NCI-H748 (cell line): ENCODE results near the gene PTPRN2.
"Not testable (repeated sequence)": the region's sequence is repeated elsewhere in the genome, so short reads cannot be mapped to it uniquely, and the experiment has no call there.

Experiments used
- DNase-seq: peaks from one replicate; lab custom pipeline; 2025; ENCODE audit not compliant: unreplicated experiment; lab: John Stamatoyannopoulos, UW

The PTPRN2 gene

DNA sequence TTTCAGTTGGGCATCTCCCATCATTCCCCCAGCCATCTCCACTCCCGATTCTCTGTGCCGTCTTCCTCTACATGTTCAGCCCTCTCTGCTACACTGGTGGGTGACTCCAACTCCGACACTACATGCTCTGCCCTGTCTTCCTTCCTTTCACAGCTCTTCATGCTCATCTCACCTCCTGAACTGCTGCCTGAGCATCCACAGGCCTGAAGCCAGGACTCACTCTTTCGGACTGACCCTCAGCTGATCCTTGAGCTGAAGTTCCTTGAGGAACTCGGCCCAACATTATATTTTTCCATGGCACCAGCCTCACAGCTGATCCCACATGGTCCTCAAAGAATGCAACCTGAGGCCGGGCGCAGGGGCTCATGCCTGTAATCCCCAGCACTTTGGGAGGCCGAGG lies 538.4 kb downstream of the PTPRN2 start:
- no peak for DNase-seq

DNA sequence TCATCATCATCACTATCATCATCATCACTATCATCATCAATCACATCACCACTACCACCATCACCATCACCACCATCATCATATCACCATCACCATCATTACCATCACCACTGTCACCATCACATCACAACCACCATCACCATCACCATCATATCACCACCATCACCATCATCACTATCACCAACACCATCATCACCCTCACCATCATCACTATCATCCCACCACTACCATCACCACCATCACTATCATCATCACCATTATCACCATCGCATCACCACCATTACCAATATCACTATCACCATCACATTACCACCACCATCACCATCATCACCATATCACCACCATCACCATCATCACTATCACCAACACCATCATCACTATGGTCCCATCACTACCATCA lies 539.1 kb downstream of the PTPRN2 start:
- no peak for DNase-seq

DNA sequence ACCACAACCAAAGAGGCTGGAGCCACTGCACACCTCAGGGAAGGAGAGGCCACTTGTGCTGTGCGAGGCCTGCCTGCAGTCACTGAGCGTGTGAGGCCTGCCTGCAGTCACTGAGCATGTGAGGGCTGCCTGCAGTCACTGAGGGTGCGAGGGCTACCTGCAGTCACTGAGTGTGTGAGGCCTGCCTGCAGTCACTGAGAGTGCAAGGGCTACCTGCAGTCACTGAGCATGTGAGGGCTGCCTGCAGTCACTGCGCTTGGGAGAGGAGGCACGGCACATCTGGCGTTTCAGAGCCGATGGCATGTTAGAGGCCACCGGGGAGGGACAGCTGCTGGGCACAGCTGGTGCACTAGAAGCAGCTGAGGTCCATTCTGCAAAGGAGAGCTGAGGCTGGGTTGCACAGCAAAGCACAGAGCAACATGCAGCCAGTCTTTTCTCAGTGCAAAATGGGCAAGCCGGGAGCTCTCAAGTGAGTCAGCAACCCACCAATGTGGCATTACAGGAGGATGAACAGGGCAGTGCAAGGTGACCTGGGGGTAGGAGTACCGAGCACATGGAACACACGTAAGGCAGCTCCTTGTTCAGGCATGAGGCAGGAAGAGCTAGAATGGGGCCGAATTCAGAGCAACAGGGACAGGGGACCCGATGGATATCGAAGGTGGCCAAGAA lies 540.1 kb downstream of the PTPRN2 start:
- no peak for DNase-seq

DNA sequence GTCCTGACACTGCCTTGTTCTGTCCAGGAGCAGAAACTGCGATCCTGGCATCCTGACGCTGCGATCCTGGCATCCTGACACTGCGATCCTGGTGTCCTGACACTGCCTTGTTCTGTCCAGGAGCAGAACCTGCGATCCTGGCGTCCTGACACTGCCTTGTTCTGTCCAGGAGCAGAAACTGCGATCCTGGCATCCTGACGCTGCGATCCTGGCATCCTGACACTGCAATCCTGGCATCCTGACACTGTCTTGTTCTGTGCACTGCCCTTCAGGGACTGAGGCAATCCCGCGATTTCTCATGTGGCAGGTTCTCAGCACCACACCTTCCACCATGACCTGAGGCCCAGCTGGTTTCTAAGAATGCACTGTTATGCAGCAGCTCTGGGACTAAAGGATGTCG lies 541.4 kb downstream of the PTPRN2 start:
- not testable (repeated sequence) for DNase-seq

DNA sequence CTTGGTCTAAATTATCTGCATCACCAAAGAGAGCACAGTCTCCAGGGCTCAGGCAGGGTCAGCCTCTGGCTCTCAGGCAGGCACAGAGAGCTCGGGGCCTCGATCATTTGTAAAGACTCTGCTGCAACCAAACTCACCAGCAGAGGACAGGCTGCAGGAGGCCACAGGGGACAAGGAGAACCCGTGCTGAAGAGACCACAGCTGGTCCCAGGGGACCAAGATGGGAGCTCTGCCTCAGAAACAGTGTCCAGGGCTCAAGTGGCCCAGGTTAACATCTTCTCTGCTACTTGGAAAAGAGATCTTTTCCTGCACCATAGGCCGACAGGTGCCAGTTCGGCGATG lies 543.2 kb downstream of the PTPRN2 start:
- no peak for DNase-seq

DNA sequence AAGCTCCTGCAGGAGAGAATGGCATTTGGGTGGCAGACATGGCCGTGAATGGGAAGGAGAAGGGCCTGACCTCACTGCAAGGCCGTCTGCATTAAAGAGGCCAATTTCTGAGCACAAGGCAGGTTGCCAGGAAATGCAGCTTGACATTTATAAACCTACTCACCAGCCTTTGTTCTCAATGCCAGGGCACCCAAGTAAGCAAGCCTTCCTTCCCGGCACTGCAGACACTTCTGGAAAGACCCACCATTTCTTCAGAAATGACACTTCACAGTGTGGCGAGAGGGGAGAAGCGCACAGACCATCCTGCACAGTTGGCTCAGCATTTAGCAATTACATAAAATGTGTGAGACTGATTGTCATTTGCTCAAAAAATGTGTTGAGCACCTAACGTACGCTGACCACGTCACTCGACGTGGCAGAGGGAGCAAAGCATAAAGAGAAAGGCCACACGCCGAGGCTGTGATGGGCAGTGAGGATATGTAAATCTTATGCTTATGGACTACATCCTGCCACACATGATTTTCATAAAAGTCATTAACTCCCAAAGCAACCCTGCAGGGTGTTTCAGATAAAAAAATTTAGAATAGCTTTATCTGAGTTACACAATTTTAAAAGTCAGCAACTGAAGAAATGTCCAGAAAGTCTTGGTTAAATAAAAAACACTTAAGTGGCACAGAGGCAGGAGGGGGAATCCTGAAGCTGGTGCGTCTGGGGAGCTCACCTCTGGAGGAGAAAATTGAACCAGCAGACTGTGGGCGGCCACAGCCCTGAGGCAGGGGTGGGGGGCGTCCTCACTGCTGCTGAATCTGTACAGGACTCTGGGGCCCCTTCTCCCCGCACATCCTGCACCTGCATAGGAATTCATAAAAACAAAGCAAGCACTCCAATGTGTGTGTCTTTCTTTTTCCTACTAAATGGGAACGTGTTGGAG lies 543.8 kb downstream of the PTPRN2 start:
- DNase-seq = no peak

DNA sequence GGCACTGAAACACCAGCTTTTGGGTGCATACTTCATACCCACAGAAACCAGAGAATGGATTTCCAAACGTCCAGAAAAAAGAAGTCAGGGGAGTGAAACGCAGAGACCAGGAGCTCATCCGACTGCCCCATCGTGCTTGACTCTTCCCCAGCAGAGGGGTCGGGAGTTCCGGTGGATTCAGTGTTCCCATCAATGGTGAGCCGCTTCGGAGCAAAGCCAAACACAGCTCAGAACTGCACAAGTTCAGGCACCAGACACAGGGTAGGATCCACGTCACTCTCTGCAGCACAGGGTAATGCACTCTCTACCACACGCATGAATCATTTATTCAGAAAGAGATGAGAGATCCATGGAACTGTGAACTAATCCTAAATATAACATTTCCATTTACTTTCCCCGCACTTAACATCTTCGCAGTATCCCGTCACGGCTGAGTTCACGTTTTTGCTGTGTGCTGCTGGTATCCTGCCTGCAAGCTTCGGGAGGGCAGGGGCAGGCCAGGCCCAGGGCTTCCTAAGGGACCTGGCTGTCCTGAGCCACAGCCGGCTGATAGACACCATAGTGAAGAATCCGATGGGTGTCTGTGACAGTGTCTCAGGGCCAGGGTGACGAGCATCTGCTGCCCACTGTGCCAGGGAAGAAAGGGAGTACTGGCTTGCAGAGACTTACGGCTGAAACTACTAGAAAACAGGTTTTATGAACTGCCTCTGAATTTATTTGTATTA lies 545.3 kb downstream of the PTPRN2 start:
- DNase-seq = no peak

DNA sequence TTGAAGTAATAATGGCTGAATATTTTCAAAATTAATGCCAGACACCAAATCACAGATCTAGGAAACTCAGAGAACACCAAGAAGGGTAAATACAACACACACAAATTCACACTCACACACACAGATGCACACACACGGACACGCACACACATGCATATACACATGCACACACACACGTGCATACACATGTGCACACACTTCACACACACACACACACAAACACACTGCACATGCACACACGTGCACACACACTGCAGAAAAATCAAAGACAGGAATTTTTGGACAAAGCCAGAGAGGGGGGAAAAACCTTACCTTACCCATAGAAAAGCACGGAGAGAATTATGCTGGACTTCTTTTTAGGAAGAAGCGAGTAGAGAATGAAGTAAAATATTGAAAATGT lies 547.4 kb downstream of the PTPRN2 start:
- DNase-seq = no peak

DNA sequence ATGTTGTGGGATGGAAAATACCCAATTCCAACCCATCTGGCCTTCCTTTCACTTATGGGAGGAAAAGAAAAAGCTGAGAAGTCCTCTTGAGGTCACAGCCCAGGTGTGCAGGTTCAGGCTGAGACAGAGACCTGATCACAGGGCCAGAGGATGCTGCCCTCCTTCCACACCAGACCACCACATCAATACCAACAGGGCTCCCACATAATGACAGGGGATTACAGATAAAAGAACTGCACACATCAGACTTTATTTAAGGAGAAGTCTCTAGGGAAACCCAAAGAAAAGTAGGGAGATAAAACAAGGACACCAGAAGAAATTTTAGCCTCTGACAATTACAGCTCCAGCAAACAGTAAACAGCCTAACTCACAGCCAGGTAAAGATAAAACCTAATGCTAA lies 548.4 kb downstream of the PTPRN2 start:
- DNase-seq = no peak

DNA sequence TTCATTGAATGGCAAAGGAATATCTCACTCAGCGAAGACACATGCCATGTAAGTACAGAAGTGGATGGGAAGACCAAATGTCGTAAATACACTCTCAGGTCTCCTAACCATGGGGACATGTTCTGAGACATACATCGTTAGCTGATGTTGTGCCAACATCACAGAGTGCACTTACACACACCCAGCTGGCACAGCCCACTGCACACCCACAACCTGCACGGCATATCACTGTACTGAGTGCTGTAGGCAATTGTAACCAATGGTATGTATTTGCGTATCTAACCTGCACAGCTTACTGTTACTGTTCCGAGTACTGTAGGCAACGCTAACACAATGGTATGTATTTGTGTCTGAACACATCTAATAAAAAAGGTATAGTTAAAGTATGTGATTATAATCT lies 550.4 kb downstream of the PTPRN2 start:
- DNase-seq = no peak

DNA sequence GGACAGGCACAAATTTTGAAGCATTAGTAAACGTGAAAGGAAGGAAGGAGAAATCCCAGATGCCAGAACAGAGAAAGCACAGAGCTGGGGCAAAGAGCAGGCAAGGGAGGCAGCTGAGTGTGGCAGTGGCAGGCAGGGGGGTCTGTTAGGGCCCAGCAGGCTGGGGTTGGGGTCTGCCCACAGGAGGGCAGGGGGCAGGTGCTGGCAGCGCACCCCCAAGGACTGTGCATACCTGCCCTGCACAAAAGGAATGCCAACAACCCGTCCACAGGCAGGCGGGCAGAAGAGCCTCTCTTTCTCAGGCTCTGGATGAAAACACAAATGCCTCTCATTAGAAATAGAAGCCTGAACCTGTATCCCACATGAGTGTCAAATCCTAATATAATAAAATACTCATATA lies 552.3 kb downstream of the PTPRN2 start:
- no peak for DNase-seq

DNA sequence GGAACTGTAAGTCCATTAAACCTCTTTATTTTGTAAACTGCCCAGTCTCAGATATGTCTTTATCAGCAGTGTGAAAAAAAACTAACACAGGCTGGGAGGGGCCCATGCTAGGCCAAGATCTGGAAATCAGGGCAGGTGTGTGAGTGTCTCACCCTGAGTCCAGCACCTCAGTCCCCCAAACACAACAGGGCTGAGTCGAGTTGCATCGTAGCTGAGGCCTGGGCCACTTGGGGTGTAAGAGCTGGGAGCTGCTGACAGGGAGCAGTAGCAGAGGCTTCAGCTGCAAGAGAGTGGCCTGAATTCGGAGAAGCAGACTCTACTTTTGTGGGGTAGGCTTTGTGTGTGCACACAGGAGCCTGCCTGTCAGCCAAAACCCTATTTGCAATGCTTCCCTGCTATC lies 553.1 kb downstream of the PTPRN2 start:
- no peak for DNase-seq

DNA sequence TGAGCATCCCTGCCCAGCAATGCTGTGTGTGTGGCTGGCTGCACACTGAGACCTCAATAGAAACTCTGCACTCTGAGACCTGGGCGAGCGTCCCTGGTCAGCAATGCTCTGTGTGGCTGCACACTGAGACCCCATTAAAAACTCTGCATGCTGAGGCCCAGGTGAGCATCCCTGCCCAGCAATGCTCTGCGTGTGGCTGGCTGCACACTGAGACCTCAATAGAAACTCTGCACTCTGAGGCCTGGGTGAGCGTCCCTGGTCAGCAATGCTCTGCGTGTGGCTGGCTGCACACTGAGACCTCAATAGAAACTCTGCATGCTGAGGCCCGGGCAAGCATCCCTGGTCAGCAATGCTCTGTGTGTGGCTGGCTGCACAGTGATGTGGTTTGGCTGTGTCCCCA lies 553.7 kb downstream of the PTPRN2 start:
- DNase-seq = not testable (repeated sequence)

DNA sequence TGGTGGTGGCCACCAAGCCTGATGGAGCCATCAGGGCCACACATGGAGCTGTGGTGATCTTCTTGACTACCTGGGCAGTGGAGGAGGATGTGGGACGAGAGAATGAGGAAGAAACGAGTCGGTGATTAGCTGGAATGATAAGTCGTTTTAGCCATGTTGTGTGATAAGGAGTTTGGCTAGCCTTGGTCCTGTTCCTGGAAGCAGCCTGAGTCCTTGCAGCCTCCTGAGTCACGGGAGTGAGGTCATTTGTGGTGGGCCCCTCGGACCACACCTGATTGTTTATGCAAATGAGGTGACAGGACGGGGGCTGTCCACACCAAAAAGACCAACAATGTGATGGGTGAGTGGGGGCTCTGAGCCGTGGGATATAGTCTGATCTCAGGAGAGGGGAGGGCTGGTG lies 554.4 kb downstream of the PTPRN2 start:
- DNase-seq = no peak

DNA sequence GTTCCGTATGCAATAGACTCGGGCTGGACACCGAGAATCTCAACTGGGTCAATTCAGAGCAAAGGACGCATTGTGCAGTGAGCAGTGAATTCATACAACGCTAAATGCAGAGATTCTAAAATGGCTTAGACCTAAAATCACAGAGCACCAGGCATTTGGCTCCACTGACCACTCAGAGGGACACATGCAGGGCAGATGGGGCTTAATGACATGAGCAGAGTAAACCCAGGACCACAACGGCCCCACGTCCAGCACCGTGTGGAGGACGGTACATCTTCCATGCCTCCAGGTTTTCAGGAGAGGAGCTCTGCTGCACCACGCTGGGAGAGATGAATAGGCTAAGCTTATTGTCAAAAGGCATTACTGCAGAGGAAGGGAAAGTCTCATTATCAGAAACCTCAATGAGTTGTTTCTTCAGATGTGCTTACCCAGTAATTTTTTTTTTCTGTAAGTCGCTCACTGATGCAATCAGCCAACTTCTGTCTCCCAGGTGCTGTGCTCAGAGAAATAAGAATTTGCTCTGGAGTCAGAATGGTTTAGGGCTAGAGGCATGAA lies 555.0 kb downstream of the PTPRN2 start:
- DNase-seq = no peak

DNA sequence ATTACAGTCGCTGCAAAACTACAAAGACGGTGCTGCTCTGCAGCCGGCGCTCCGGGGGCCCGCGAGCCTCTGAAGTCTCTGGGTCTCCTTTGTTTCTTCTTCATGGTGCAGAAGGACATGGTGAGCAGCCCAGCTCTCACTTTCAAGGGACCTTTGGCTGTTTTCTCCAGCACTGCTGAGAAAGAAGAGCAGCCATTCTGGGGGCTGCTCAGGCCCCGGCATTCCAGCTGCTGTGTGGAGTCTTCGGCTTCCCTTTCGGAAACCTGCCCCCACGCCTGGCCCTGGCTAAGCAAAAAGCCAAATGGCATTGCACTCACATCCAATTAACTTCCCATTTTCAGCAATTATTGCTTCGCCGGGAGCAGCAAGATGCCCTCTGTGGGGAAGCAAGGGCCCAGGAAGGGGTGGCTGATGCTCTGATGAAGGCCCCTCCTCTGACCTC lies 555.7 kb downstream of the PTPRN2 start:
- peak; percentile 60 for DNase-seq

DNA sequence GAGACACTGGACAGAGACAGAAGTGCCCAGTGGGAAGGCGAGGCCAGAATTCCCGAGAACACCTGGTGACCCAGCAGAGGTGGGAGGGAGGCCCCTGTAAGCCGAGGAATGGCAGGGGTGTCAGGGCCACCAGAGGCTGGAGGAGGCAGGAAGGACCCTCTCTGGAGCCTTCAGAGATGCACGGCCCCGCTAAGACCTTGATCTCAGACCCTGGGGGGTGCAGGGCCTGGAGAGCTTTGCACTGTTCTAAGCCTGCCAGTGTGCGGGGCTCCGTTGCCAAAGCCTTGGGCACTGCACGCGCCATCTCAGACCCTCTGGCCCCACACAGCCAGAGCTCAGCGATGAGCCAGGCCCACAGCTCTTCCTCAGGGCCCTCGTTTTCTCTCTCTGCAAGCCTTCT lies 557.1 kb downstream of the PTPRN2 start:
- DNase-seq = no peak

DNA sequence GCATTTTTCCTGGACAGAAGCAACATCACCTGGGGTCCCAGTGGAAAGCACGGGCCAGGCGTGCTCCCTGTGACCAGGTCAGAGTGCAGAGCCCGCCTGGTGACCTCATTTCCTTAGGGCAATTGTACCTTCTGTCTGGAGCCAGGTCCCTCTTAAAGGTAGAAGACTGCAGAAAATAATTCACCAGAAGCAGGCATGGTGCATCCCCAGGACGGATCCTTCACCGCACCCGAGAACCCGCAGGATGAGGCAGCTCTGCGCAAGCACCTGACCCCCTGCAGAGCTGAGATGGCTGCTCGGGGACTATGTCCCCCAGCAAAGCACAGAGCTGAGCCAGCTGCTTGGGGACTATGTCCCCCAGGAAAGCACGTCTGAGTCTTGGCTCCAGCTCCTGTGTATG lies 557.6 kb downstream of the PTPRN2 start:
- peak; percentile 53 for DNase-seq

DNA sequence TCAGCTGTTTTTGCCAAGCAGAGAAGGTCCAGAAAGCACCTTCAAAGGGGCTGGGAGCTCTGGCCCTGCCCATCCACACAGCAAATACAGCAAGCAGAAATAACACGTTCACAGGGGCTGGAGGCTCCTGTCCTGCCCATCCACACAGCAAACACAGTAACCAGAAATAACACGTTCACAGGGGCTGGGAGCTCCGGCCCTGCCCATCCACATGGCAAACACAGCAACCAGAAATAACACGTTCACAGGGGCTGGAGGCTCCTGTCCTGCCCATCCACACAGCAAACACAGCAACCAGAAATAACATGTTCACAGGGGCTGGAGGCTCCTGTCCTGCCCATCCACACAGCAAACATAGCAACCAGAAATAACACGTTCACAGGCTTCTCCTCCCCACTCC lies 558.1 kb downstream of the PTPRN2 start:
- DNase-seq = peak; percentile 95

DNA sequence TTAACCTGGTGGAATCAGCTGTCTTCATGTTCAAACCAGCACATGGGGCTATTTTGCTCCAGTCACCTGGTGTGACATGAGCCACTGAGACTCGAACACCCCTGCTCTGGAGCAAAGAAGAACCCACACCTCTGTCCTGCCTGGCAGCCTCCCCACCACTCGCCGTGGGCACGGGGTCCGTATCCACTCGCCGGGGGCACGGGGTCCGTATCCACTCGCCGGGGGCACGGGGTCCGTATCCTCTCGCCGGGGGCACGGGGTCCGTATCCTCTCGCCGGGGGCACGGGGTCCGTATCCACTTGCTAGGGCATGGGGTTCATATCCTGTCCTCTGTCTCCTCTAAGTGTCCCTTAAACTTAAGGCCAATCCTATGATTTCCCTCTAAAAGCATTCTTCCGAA lies 558.7 kb downstream of the PTPRN2 start:
- no peak for DNase-seq

DNA sequence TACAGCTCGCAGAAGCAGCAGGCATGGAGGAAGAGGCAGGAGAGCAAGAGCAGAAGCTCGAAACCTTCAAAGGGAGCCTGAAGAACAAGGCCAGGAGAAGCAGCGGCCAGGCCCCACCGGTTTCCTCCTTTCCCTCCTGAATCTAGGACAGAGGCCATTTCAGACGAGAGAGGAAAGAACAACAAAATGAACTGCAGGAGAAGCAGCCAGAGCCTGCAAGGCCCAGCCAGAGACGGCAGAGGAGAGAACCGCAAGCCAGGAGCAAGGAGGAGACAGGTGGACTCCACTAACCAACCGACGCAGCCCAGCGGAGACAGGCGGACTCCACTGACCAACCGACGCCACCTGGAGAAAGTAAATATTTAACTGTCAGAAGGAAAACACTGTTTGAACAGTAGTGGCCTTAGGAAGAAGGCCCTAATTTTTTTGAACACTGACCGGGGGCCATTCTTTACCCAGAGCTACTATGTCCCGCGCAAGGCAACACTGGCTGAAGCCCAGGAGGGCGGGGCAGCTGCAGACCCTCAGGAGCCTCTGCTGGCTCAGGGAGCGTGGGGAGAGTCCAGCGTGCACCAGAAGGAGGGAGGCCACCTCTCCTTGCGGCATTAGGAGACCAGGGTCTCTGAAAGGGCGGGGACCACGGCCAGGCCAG lies 559.2 kb downstream of the PTPRN2 start:
- DNase-seq = peak; percentile 97
